ENCODE results near the gene SH2D6.

GRCh38 chr2:85459771-85460170, 41.3 kb downstream of the SH2D6 start:
- TF ChIP-seq POLR2AphosphoS5 (IDR thresholded peaks at IDR 0.05; ENCODE audit: low read depth, low read length) (no peak), SP1 (IDR thresholded peaks at IDR 0.05; ENCODE audit: low read depth, low read length) (no peak)

Data from H1 (cell line).